ENCODE data around the gene STX8.

The STX8 gene

GRCh38 chr17:9234389-9234945 lies 341.2 kb downstream of the STX8 start:
- DNase-seq: no peak

GRCh38 chr17:9233761-9234160 lies 341.9 kb downstream of the STX8 start:
- DNase-seq: no peak

- peak; percentile 26 for DNase-seq
Measured at GRCh38 chr17:9233271-9233599, 342.4 kb downstream of the STX8 start.

GRCh38 chr17:9232591-9233270 lies 342.9 kb downstream of the STX8 start:
- peak; percentile 91 for DNase-seq

GRCh38 chr17:9232155-9232475 lies 343.5 kb downstream of the STX8 start:
- no peak for DNase-seq

GRCh38 chr17:9231449-9232154 lies 344.0 kb downstream of the STX8 start:
- DNase-seq: no peak

GRCh38 chr17:9230861-9231260 lies 344.8 kb downstream of the STX8 start:
- DNase-seq: no peak

GRCh38 chr17:9230346-9230745 lies 345.3 kb downstream of the STX8 start:
- DNase-seq: no peak

GRCh38 chr17:9229826-9230201 lies 345.8 kb downstream of the STX8 start:
- DNase-seq: no peak

GRCh38 chr17:9229160-9229825 lies 346.3 kb downstream of the STX8 start:
- no peak for DNase-seq

- no peak for DNase-seq
Measured at GRCh38 chr17:9228408-9229159, 347.0 kb downstream of the STX8 start.

GRCh38 chr17:9227819-9228407 lies 347.7 kb downstream of the STX8 start:
- no peak for DNase-seq

- DNase-seq: no peak
Measured at GRCh38 chr17:9226794-9227135, 348.9 kb downstream of the STX8 start.

- DNase-seq: no peak
Measured at GRCh38 chr17:9226130-9226793, 349.4 kb downstream of the STX8 start.

- no peak for DNase-seq
Measured at GRCh38 chr17:9225305-9226101, 350.1 kb downstream of the STX8 start.

GRCh38 chr17:9224485-9224884 lies 351.1 kb downstream of the STX8 start:
- no peak for DNase-seq

GRCh38 chr17:9223531-9223930 lies 352.1 kb downstream of the STX8 start:
- no peak for DNase-seq

- no peak for DNase-seq
Measured at GRCh38 chr17:9221922-9222180, 353.8 kb downstream of the STX8 start.

- DNase-seq: no peak
Measured at GRCh38 chr17:9221147-9221921, 354.3 kb downstream of the STX8 start.

GRCh38 chr17:9220398-9221146 lies 355.0 kb downstream of the STX8 start:
- DNase-seq: no peak
